ENCODE measurements around the gene RAPGEF3. TPM values are rescaled to one million over a fixed set of nuclear protein-coding genes. Genes with fewer than 3 reads are reported as not detected.

Gene RAPGEF3
- total and polyA plus RNA-seq, 4 donors = 3.1 to 149 (median 89.0) TPM

DNA sequence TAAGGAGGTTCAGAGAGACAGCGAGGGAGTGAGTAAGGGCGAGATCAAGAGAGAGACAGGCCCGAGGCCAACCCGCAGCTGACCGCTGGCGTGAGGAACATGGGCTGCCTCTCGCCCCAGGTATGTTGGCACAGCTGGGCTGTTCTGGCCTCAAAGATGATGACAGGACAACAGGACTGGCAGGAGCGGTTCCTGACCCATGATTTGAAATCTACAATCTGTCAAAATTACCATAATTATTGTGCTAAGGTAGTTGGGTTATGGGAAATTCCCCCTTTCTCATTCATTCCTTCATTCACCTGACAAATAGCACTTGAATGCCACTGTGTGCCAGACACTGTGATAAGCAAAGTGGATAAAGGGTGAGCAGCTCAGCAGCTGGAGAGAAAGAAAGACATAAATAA lies 28.3 kb downstream of the RAPGEF3 start:
- intact Hi-C loops (cut with DNase I) = no loop called here
- Histone ChIP-seq H3K4me3 (ENCODE audit: low read length in 2 of 2) (no peak overlapping the region), H3K36me3 (ENCODE audit: control insufficient read depth in 1 of 2, insufficient read depth in 2 of 2, low read length in 1 of 2) (no peaks in the 10 kb centered on the region), H3K9me3 (ENCODE audit: control insufficient read depth, low read length) (no peaks in the 10 kb centered on the region), H3K4me1 (ENCODE audit: control insufficient read depth in 1 of 2, insufficient read depth in 2 of 2, low read length in 2 of 2) (no peaks in the 10 kb centered on the region), H3K27me3 (ENCODE audit: control insufficient read depth in 1 of 2, insufficient read depth in 2 of 2, low read length in 1 of 2) (no peaks in the 10 kb centered on the region), H3K27ac (ENCODE audit: low read depth in 1 of 2, low read length in 2 of 2) (no peak overlapping the region)
- 72 to 77% methylated on average over 8 of the region's 8 CpGs for WGBS, 2 donors
- peak in 1 of 2 donors; percentile 26 for DNase-seq
- ATAC-seq (ENCODE audit: low FRiP score) = no peak

DNA sequence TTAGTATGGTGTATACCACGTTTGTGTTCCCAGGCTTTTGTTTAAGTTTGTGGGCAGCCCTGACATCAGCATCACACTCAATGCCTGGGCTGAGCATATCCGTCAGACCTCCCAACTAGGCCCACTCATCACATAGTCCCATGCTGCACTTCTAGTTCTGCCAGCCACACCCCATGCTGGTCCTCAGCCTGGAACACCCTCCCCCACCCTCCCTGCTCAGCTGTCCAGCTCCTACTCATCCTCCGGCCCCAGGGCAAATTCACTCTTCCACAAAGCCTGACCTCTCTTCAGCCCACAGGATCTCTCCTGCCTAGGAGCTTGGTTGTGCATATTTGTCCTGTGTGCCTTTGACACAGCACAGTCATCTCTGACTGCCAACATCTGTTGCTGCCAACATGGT lies 29.4 kb downstream of the RAPGEF3 start:
- Histone ChIP-seq H3K4me3 (ENCODE audit: low read length in 2 of 2) (no peak overlapping the region), H3K27me3 (ENCODE audit: control insufficient read depth in 1 of 2, insufficient read depth in 2 of 2, low read length in 1 of 2) (no peaks in the 10 kb centered on the region), H3K4me1 (ENCODE audit: control insufficient read depth in 1 of 2, insufficient read depth in 2 of 2, low read length in 2 of 2) (no peaks in the 10 kb centered on the region), H3K9me3 (ENCODE audit: control insufficient read depth, low read length) (no peaks in the 10 kb centered on the region), H3K36me3 (ENCODE audit: control insufficient read depth in 1 of 2, insufficient read depth in 2 of 2, low read length in 1 of 2) (no peaks in the 10 kb centered on the region), H3K27ac (ENCODE audit: low read depth in 1 of 2, low read length in 2 of 2) (no peak overlapping the region)
- intact Hi-C loops (cut with DNase I) = no loop called here
- WGBS, 2 donors = 68 to 75% methylated on average over 3 of the region's 3 CpGs
- ATAC-seq (ENCODE audit: low FRiP score) (no peak), DNase-seq (peak in 1 of 2 donors; percentile 55)

DNA sequence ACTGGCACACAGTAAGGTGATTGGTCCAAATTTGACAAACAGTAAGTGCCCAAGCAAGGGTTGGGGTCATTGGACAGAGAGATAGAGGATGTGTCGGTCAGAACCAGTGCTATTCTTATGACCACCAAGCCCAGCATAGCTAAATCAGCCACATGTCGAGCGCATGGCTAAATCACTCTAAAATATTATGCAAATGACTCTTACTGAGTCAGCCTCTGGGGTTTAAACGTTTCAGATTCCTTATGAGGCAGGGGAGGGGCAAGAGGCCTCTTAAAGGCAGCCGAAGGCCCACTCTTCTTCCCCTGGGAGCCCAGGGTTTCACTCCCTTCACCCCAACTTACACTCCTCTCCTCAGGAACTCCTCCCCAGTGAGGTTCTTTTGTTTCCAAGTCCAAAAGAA lies 32.8 kb downstream of the RAPGEF3 start:
- Histone ChIP-seq H3K4me1 (ENCODE audit: control insufficient read depth in 1 of 2, insufficient read depth in 2 of 2, low read length in 2 of 2) (no peaks in the 10 kb centered on the region), H3K36me3 (ENCODE audit: control insufficient read depth in 1 of 2, insufficient read depth in 2 of 2, low read length in 1 of 2) (no peaks in the 10 kb centered on the region), H3K27me3 (ENCODE audit: control insufficient read depth in 1 of 2, insufficient read depth in 2 of 2, low read length in 1 of 2) (no peaks in the 10 kb centered on the region), H3K27ac (ENCODE audit: low read depth in 1 of 2, low read length in 2 of 2) (no peak overlapping the region), H3K4me3 (ENCODE audit: low read length in 2 of 2) (no peak overlapping the region), H3K9me3 (ENCODE audit: control insufficient read depth, low read length) (no peaks in the 10 kb centered on the region)
- ATAC-seq (ENCODE audit: low FRiP score) (no peak), DNase-seq (no peak)
- WGBS, 2 donors = 58 to 63% methylated on average over 5 of the region's 5 CpGs
- intact Hi-C loops (cut with DNase I) = no loop called here

DNA sequence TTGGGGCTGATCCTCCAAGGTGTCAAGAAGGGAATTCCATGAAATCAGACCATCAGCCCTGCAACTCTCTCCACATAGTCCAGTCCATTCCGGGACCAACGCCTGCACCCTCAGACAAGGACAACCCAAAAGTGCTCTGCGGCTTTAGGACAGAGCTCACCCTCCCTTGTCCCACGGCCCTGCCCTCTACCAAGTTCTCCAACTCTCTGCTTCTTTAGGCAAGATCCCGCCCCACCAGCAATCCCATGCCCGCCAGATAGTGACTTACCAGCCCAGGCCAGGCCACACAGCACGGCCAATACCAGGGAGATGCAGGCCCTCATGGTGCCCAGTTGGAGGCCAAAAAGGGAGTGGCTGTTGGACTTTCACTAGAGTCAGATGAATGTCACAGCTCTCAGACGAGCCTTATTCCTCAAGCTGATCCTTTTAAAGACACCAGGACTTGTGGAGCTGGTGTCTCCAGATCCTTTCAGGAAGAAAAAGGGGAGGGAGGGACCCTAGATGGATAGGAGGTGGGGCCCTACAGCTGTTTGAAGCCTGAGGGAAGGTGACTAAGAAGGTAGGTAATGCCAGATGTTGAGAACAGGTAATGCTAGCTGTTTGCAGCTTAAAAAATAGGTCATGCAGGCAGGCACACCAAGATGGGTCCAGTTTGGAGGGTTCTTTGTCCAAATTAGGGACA lies 33.4 kb downstream of the RAPGEF3 start, which contains the start of gene ENDOU:
Gene ENDOU, minus strand, starts transcription at position 400 of the 682 bp plus-strand sequence. Its CDS starts 77 bp downstream, at position 323.
- H3K27ac ChIP-seq (ENCODE audit: low read depth in 1 of 2, low read length in 2 of 2) = no peak within 1 kb of the TSS
- DNase-seq (no peak), ATAC-seq (ENCODE audit: low FRiP score) (no peak)
- 78 to 90% methylated on average over 8 of the region's 8 CpGs for whole genome bisulfite sequencing, 2 donors
- H3K9me3 ChIP-seq (ENCODE audit: control insufficient read depth, low read length) = no peaks in the 10 kb centered on the region
- H3K4me1 ChIP-seq (ENCODE audit: control insufficient read depth in 1 of 2, insufficient read depth in 2 of 2, low read length in 2 of 2) = no peaks in the 10 kb centered on the region
- intact Hi-C loops (cut with DNase I) = no loop called here
- H3K4me3 ChIP-seq (ENCODE audit: low read length in 2 of 2) = no peak within 1 kb of the TSS
- H3K36me3 ChIP-seq (ENCODE audit: control insufficient read depth in 1 of 2, insufficient read depth in 2 of 2, low read length in 1 of 2) = no peaks in the 10 kb centered on the region
- no peaks in the 10 kb centered on the region for H3K27me3 ChIP-seq (ENCODE audit: control insufficient read depth in 1 of 2, insufficient read depth in 2 of 2, low read length in 1 of 2)

DNA sequence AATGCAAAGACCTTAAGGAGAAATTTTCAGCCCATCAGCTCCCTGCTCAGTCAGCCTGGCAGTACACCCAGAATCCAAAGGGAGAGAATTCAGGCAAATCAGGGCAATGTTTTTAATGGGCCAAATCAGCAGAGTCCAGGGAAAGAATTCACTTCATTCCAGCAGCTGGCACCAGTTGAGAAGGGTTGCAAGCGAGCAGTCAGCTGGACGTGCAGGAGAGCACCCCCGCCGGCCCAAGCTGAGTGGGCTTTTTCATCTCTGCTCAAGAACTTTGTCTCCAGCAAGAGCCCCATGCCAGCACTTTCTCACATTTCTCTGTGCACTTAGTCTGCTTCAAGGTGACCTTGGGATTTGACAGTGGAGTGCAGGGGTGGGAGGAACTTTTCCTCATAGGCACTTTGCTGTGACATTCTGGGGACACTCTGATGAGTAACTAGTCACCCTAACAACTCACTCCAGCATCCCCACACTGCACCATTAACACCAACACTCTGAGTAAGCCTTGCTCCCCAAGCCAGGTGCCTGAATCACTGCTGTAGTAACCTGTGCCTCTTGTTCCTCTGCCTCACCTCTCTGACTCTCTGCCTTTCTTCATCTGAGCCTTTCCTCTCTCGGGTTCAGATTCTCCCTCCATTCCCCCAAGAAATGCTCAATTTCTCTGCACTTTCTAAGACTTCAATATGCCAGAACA lies 35.6 kb downstream of the RAPGEF3 start:
- WGBS, 2 donors = 23 to 24% methylated on average over 5 of the region's 5 CpGs
- no peak overlapping the region for H3K27ac ChIP-seq (ENCODE audit: low read depth in 1 of 2, low read length in 2 of 2)
- H3K4me1 ChIP-seq (ENCODE audit: control insufficient read depth in 1 of 2, insufficient read depth in 2 of 2, low read length in 2 of 2) = no peaks in the 10 kb centered on the region
- intact Hi-C loops (cut with DNase I) = no loop called here
- no peak overlapping the region for H3K4me3 ChIP-seq (ENCODE audit: low read length in 2 of 2)
- DNase-seq = no peak
- H3K9me3 ChIP-seq (ENCODE audit: control insufficient read depth, low read length) = no peaks in the 10 kb centered on the region
- H3K27me3 ChIP-seq (ENCODE audit: control insufficient read depth in 1 of 2, insufficient read depth in 2 of 2, low read length in 1 of 2) = no peaks in the 10 kb centered on the region
- ATAC-seq (ENCODE audit: low FRiP score) = no peak
- H3K36me3 ChIP-seq (ENCODE audit: control insufficient read depth in 1 of 2, insufficient read depth in 2 of 2, low read length in 1 of 2) = no peaks in the 10 kb centered on the region

DNA sequence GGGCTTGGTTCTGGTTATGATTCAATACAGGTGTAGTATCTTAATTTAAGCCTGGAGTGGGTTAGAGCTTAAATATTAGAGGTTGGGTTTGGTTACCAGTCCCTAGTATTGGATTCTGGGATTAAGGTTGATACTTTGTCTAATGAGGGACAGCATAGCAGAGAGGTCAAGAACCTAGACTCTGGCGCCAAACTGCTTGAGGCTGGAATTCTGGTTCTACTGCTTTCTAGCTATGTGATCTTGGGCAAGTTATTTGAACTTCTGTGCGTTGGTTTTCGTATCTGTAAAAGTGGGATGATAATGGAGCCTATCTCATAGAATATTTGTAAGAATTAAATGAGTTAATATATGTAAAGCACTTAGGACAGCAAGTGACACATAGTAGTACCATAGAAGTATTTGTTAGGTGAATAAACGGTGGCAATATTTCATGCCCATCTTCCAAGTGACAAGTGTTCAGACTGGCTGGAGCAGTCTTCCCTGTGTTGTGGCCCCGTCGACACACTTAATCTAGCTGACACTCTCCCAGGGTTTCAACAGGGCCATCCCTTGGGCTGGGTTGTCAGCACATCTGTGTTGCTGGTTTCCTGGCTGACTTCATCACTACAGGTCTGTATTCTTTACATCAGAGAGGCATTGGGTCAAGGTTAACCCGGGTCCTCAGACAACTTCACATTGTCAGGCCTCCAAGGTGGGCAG lies 36.4 kb downstream of the RAPGEF3 start:
- no peak overlapping the region for H3K27ac ChIP-seq (ENCODE audit: low read depth in 1 of 2, low read length in 2 of 2)
- WGBS, 2 donors = 83 to 88% methylated on average over 7 of the region's 7 CpGs
- no peaks in the 10 kb centered on the region for H3K36me3 ChIP-seq (ENCODE audit: control insufficient read depth in 1 of 2, insufficient read depth in 2 of 2, low read length in 1 of 2)
- H3K27me3 ChIP-seq (ENCODE audit: control insufficient read depth in 1 of 2, insufficient read depth in 2 of 2, low read length in 1 of 2) = no peaks in the 10 kb centered on the region
- intact Hi-C loops (cut with DNase I) = no loop called here
- H3K4me1 ChIP-seq (ENCODE audit: control insufficient read depth in 1 of 2, insufficient read depth in 2 of 2, low read length in 2 of 2) = peaks cover 0 to under 1% of the 10 kb centered on the region in 2 donors
- no peaks in the 10 kb centered on the region for H3K9me3 ChIP-seq (ENCODE audit: control insufficient read depth, low read length)
- DNase-seq = no peak
- ATAC-seq (ENCODE audit: low FRiP score) = no peak
- no peak overlapping the region for H3K4me3 ChIP-seq (ENCODE audit: low read length in 2 of 2)

DNA sequence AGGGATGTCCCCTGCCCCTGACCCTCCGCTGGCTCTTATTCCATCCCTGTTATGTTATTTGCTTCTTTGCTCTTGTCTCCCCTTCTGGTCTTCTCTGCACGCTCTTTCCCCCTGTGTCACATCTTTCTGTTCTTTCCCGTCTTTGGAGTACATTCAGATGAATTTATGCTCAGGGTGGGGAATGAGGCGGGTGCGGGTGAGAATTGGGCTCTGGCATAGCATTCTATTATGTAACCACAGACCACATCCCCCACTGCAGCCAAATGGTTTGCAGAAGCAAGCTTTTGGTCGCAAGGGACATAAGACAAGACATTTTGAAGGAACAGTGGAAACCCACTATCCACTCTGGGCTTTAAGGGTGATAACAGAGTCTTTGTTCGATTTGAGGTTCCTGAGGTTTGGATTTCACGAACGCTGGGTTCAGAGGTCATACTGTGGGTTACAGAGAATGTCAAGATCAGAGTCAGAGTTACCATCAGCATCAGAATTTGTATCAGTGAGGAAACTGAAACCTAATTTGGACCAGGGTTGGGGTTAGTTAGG lies 37.2 kb downstream of the RAPGEF3 start:
- intact Hi-C loops (cut with DNase I) = no loop called here
- no peak overlapping the region for H3K4me3 ChIP-seq (ENCODE audit: low read length in 2 of 2)
- H3K36me3 ChIP-seq (ENCODE audit: control insufficient read depth in 1 of 2, insufficient read depth in 2 of 2, low read length in 1 of 2) = no peaks in the 10 kb centered on the region
- WGBS, 2 donors = 92 to 93% methylated on average over 9 of the region's 9 CpGs
- H3K9me3 ChIP-seq (ENCODE audit: control insufficient read depth, low read length) = no peaks in the 10 kb centered on the region
- ATAC-seq (ENCODE audit: low FRiP score) (no peak), DNase-seq (no peak)
- no peak overlapping the region for H3K27ac ChIP-seq (ENCODE audit: low read depth in 1 of 2, low read length in 2 of 2)
- peaks cover 0 to 1% of the 10 kb centered on the region in 2 donors for H3K4me1 ChIP-seq (ENCODE audit: control insufficient read depth in 1 of 2, insufficient read depth in 2 of 2, low read length in 2 of 2)
- H3K27me3 ChIP-seq (ENCODE audit: control insufficient read depth in 1 of 2, insufficient read depth in 2 of 2, low read length in 1 of 2) = no peaks in the 10 kb centered on the region

DNA sequence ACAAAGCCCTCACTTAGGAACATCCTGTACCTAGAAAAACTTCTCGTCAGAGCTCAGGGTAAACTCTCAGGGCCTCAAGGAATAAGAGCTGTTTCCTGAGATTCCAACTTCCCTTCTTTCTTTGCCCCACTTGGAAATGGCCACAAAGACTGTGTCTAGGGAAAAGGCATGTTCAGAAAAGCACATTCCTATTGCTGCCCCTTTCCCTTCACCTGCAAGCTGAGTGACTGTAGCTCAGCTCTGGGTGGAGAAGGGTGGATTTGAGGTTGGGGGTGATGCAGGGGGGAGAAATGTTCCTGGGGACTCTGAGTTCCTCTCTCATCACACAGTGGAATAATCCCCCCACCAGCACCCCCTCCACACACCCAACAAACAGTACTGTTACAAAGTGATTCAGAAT lies 40.1 kb downstream of the RAPGEF3 start:
- Histone ChIP-seq H3K4me3 (ENCODE audit: low read length in 2 of 2) (no peak overlapping the region), H3K4me1 (ENCODE audit: control insufficient read depth in 1 of 2, insufficient read depth in 2 of 2, low read length in 2 of 2) (peaks cover 0 to 3% of the 10 kb centered on the region in 2 donors), H3K9me3 (ENCODE audit: control insufficient read depth, low read length) (no peaks in the 10 kb centered on the region), H3K27ac (ENCODE audit: low read depth in 1 of 2, low read length in 2 of 2) (peak overlapping the region in 1 of 2 donors; percentile 64), H3K36me3 (ENCODE audit: control insufficient read depth in 1 of 2, insufficient read depth in 2 of 2, low read length in 1 of 2) (no peaks in the 10 kb centered on the region), H3K27me3 (ENCODE audit: control insufficient read depth in 1 of 2, insufficient read depth in 2 of 2, low read length in 1 of 2) (no peaks in the 10 kb centered on the region)
- DNase-seq (no peak), ATAC-seq (ENCODE audit: low FRiP score) (no peak)
- intact Hi-C loops (cut with DNase I) = loop anchor here in 1 of 2 donors (10.0 kb wide), 1 partner anchor 236 kb away; no protein-coding TSS in a partner anchor
- 63 to 85% methylated on average over 1 of the region's 1 CpG for WGBS, 2 donors
